Activated T-cell treated with anti-CD3 and anti-CD28 coated beads, Interleukin-2, amount 50 U/mL, for 72 hours (primary cell): ENCODE measurements around the gene OSGEPL1. TPM values are rescaled to one million over a fixed set of nuclear protein-coding genes. Genes with fewer than 3 reads are reported as not detected.
"Not testable (repeated sequence)": the region's sequence is repeated elsewhere in the genome, so short reads cannot be mapped to it uniquely, and the experiment has no call there.

Source experiments
- ATAC-seq, 2 donors: fragments of 150-1000 bp; cut with Tn5 transposase; replicated peaks in 1 of 2; 2 replicates each; pipeline ENCODE4 v1.10.0; 2021; ENCODE audit warnings: moderate library complexity in 2 of 2, mild to moderate bottlenecking in 1 of 2
- DNase-seq, 2 donors: peaks; one replicate each; pipeline ENCODE4 v3.0.0; 2021 to 2022; ENCODE audit warnings: mixed read lengths in 1 of 2
- H3K27ac Mint-ChIP-seq: one replicate; pipeline ENCODE4 v1.8.0; 2022; ENCODE audit warnings: mild to moderate bottlenecking, moderate library complexity, mixed read lengths
- H3K27me3 Mint-ChIP-seq: one replicate; pipeline ENCODE4 v1.8.0; 2022; ENCODE audit warnings: low read depth, mixed read lengths
- H3K36me3 Mint-ChIP-seq, 2 donors: one replicate each; pipeline ENCODE4 v1.8.0; 2022; ENCODE audit warnings: mixed read lengths in 2 of 2, mild to moderate bottlenecking in 1 of 2; ENCODE audit not compliant: insufficient read depth in 2 of 2
- H3K4me1 Mint-ChIP-seq: one replicate; pipeline ENCODE4 v1.8.0; 2022; ENCODE audit warnings: low read depth, mixed read lengths
- H3K4me3 Mint-ChIP-seq, 2 donors: one replicate each; pipeline ENCODE4 v1.8.0; 2022; ENCODE audit warnings: mild to moderate bottlenecking in 2 of 2, mixed read lengths in 2 of 2, moderate library complexity in 2 of 2
- H3K9me3 Mint-ChIP-seq, 2 donors: one replicate each; pipeline ENCODE4 v1.8.0; 2022; ENCODE audit warnings: mixed read lengths in 2 of 2
- total RNA-seq, 2 donors: library from RNA; stranded (reverse); gene quantifications; one replicate each; pipeline ENCODE4 v1.2.3, GENCODE V29; 2022

The OSGEPL1 gene
- total RNA-seq, 2 donors from 2014 or later, result 10.2 to 10.3 TPM

DNA sequence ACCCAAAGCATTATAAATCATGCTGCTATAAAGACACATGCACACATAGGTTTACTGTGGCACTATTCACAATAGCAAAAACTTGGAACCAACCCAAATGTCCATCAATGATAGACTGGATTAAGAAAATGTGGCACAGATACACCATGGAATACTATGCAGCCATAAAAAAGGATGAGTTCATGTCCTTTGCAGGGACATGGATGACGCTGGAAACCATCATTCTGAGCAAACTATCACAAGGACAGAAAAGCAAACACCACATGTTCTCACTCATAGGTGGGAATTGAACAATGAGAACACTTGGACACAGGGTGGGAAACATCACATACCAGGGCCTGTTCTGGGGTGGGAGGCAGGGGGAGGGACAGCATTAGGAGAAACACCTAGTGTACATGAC is 45.0 kb downstream of the OSGEPL1 start:
- H3K27me3 Mint-ChIP-seq, H3K27ac Mint-ChIP-seq, H3K4me1 Mint-ChIP-seq, H3K4me3 Mint-ChIP-seq, DNase-seq, ATAC-seq: not testable (repeated sequence)
- H3K9me3 Mint-ChIP-seq, result peaks cover 10 to 15% of the 10 kb centered on the region in 2 donors
- peaks cover 0 to 12% of the 10 kb centered on the region in 2 donors for H3K36me3 Mint-ChIP-seq

DNA sequence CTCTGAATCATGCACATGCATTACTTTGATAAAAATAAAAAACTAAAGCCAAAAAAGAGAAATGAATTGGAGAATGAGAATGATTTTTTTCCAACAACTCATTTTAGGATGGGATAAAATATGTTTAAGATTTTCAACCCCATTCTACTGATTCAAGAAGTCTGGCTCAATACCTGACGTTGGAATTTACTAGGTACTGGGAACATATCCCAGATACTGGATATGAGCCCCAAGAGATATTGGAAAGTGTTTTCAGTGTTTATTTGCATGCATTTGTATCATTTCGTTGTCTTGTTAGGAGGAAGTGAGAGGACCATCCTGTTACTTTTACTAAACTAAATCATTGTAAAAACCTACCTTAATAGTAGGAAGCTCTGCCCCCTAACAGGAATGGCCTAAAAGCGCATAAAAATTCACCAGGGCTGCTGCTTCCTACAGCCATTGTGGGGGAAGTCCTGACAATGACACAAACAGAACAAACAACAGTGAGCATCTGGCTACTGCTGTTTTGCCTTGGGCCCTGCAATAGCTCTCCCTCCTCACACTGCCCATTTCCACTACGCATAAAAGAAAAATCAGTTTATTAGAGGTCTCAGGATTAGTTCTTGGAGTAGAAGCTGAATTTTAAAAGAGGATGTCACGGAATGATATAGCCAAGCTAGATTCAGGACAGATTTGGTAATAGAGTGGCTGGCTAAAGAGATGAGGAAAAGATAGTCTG is 52.9 kb downstream of the OSGEPL1 start:
- Mint-ChIP-seq H3K4me3 (no peak overlapping the region), H3K27me3 (no peaks in the 10 kb centered on the region), H3K36me3 (peaks cover 0 to 4% of the 10 kb centered on the region in 2 donors), H3K9me3 (peaks cover 0 to 6% of the 10 kb centered on the region in 2 donors), H3K27ac (no peak overlapping the region), H3K4me1 (no peaks in the 10 kb centered on the region)
- ATAC-seq (no peak), DNase-seq (no peak)

DNA sequence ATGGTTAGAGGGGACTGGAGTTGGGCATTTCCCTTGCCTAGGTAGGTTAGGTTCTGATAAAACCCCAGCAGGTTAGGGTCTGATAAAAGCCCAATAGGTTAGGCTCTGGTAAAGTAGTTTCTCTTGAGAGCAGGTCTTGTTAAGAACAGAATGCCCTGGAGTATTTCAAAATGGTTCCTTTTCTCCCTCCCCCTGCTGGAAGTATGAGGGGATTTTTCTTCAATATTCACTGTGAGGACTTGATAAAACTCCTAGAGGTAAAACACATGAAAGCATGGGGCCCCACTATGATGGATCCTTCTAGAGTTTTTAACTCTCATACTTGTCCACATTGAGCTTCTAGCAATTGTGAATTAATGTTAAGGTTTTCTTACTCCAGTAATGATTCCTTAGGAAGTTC is 60.5 kb downstream of the OSGEPL1 start:
- no peak for DNase-seq
- no peak for ATAC-seq
- H3K36me3 Mint-ChIP-seq, result no peaks in the 10 kb centered on the region
- no peaks in the 10 kb centered on the region for H3K9me3 Mint-ChIP-seq
- no peaks in the 10 kb centered on the region for H3K27me3 Mint-ChIP-seq
- no peak overlapping the region for H3K4me3 Mint-ChIP-seq
- peaks cover 9% of the 10 kb centered on the region for H3K4me1 Mint-ChIP-seq
- H3K27ac Mint-ChIP-seq, result no peak overlapping the region

DNA sequence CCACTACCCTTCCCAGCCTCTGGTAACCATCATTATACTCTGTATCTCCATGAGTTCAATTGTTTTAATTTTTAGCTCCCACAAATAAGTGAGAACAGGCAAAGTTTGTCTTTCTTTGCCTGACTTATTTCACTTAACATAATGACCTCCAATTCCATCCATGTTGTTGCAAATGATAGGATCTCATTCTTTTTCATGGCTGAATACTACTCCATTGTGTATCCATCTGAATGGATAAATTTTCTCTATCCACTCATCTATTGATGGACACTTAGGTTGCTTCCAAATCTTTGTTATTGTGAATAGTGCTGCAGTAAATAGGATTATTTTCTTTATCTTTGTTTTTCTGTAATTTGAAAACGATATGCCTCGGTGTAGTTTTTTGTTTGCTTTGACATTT is 61.9 kb downstream of the OSGEPL1 start:
- H3K27ac Mint-ChIP-seq, result no peak overlapping the region
- peaks cover 9% of the 10 kb centered on the region for H3K4me1 Mint-ChIP-seq
- ATAC-seq (no peak), DNase-seq (no peak)
- no peak overlapping the region for H3K4me3 Mint-ChIP-seq
- no peaks in the 10 kb centered on the region for H3K9me3 Mint-ChIP-seq
- no peaks in the 10 kb centered on the region for H3K36me3 Mint-ChIP-seq
- H3K27me3 Mint-ChIP-seq, result no peaks in the 10 kb centered on the region

GRCh38 chr2:189698020-189698887 is 64.3 kb downstream of the OSGEPL1 start:
- Mint-ChIP-seq H3K27me3 (no peaks in the 10 kb centered on the region), H3K4me3 (peak overlapping the region; percentile 8 to 43), H3K9me3 (no peaks in the 10 kb centered on the region), H3K4me1 (peaks cover 9% of the 10 kb centered on the region), H3K36me3 (no peaks in the 10 kb centered on the region), H3K27ac (no peak overlapping the region)
- peak; percentile 52 to 53 for ATAC-seq
- DNase-seq, result peak in 1 of 2 donors; percentile 35

Other genes with a start within 250 kb of the OSGEPL1 start
- 1 to 10 TPM; 4.5 to 5.0 TPM for gene SLC40A1, start 182.0 kb downstream of the OSGEPL1 start, total RNA-seq
- 10 to 100 TPM; 52.1 to 59.1 TPM for gene ASNSD1, start 101.3 kb downstream of the OSGEPL1 start, total RNA-seq
- gene ANKAR, start 88.1 kb downstream of the OSGEPL1 start, total RNA-seq, result 1 to 10 TPM; 5.9 to 7.5 TPM
- gene ORMDL1, start 21.5 kb upstream of the OSGEPL1 start, total RNA-seq, result 100 to 1,000 TPM; 101 to 121 TPM
- gene PMS1, start 21.7 kb upstream of the OSGEPL1 start, total RNA-seq, result 10 to 100 TPM; 37.9 to 52.7 TPM